HG02943 (cell line): ENCODE data around the gene ISOC2.
"Not testable (repeated sequence)": the region's sequence is repeated elsewhere in the genome, so short reads cannot be mapped to it uniquely, and the experiment has no call there.

Experiments used
- ATAC-seq: cut with Tn5 transposase; IDR thresholded peaks from one replicate; pipeline ENCODE4 v1.9.1; 2021; ENCODE audit warnings: mild to moderate bottlenecking, low read depth, moderate library complexity; ENCODE audit not compliant: unreplicated experiment

Gene ISOC2

GRCh38 chr19:55443045-55443823, 18.2 kb downstream of the ISOC2 start, which contains the start of gene SHISA7:
Gene SHISA7 (minus strand): TSS chr19:55443300. CDS start chr19:55442863, 437 bp downstream.
- ATAC-seq, result no peak

GRCh38 chr19:55442372-55442961, 19.0 kb downstream of the ISOC2 start:
- no peak for ATAC-seq

GRCh38 chr19:55441692-55442321, 19.6 kb downstream of the ISOC2 start:
- ATAC-seq, result no peak

GRCh38 chr19:55441319-55441691, 20.1 kb downstream of the ISOC2 start:
- no peak for ATAC-seq

GRCh38 chr19:55440411-55441105, 20.9 kb downstream of the ISOC2 start:
- no peak for ATAC-seq

- no peak for ATAC-seq
Observed at GRCh38 chr19:55439052-55439451, 22.4 kb downstream of the ISOC2 start.

- ATAC-seq, result no peak
Observed at GRCh38 chr19:55437410-55437809, 24.0 kb downstream of the ISOC2 start.

GRCh38 chr19:55436847-55437246, 24.6 kb downstream of the ISOC2 start:
- ATAC-seq, result no peak

GRCh38 chr19:55435020-55435419, 26.4 kb downstream of the ISOC2 start:
- no peak for ATAC-seq

- no peak for ATAC-seq
Observed at GRCh38 chr19:55434356-55434919, 27.0 kb downstream of the ISOC2 start.

- ATAC-seq, result no peak
Observed at GRCh38 chr19:55433292-55433691, 28.1 kb downstream of the ISOC2 start.

GRCh38 chr19:55432241-55432959, 29.0 kb downstream of the ISOC2 start:
- no peak for ATAC-seq

GRCh38 chr19:55431183-55431582, 30.3 kb downstream of the ISOC2 start:
- ATAC-seq, result no peak

GRCh38 chr19:55426042-55426441, 35.4 kb downstream of the ISOC2 start:
- no peak for ATAC-seq

- no peak for ATAC-seq
Observed at GRCh38 chr19:55424518-55424917, 36.9 kb downstream of the ISOC2 start.

GRCh38 chr19:55423225-55424005, 38.0 kb downstream of the ISOC2 start:
- no peak for ATAC-seq

- not testable (repeated sequence) for ATAC-seq
Observed at GRCh38 chr19:55421281-55421680, 40.2 kb downstream of the ISOC2 start.

GRCh38 chr19:55419624-55420236, 41.7 kb downstream of the ISOC2 start:
- no peak for ATAC-seq

GRCh38 chr19:55419103-55419502, 42.3 kb downstream of the ISOC2 start:
- no peak for ATAC-seq
